GM12874 (cell line): ENCODE data around the gene HHIPL1.

Experiments used
- TF ChIP-seq, protein P1 (sequence below): IDR thresholded peaks from 2 replicates; pipeline ENCODE4 v1.5.1; 2011; ENCODE audit warnings: low read depth, mild to moderate bottlenecking, control low read depth, low read length, moderate library complexity; ENCODE audit not compliant: insufficient read depth

HHIPL1 gene

GRCh38 chr14:99600232-99600888 lies 44.6 kb upstream of the HHIPL1 start:
- TF ChIP-seq, protein P1, sequence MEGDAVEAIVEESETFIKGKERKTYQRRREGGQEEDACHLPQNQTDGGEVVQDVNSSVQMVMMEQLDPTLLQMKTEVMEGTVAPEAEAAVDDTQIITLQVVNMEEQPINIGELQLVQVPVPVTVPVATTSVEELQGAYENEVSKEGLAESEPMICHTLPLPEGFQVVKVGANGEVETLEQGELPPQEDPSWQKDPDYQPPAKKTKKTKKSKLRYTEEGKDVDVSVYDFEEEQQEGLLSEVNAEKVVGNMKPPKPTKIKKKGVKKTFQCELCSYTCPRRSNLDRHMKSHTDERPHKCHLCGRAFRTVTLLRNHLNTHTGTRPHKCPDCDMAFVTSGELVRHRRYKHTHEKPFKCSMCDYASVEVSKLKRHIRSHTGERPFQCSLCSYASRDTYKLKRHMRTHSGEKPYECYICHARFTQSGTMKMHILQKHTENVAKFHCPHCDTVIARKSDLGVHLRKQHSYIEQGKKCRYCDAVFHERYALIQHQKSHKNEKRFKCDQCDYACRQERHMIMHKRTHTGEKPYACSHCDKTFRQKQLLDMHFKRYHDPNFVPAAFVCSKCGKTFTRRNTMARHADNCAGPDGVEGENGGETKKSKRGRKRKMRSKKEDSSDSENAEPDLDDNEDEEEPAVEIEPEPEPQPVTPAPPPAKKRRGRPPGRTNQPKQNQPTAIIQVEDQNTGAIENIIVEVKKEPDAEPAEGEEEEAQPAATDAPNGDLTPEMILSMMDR, result no peak

DNA sequence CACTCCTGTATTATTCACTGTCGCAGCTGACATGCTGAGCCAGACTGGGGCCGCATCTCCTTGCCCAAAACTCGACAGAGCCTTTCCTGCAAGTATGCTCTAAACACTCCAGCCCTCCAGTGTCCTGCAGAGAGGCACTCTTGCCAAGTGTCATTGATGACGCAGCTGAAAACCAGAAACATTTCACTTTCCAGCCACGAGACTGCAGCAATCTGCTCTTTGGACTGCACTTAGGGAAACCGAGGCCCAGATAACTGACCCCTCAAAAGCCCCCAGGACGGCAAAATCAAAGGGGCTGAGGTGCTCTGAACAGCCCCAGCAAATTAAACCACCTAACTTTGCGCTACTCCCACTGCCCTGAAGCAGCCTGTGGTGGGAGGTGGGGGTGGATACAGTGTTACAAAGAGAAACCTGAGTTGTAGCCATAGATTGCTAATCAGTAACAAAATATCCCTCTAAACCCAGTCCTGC lies 43.5 kb upstream of the HHIPL1 start:
- TF ChIP-seq, protein P1, result no peak

GRCh38 chr14:99602054-99602787 lies 42.7 kb upstream of the HHIPL1 start:
- TF ChIP-seq, protein P1, result no peak

GRCh38 chr14:99602788-99603415 lies 42.0 kb upstream of the HHIPL1 start:
- TF ChIP-seq, protein P1, result no peak

DNA sequence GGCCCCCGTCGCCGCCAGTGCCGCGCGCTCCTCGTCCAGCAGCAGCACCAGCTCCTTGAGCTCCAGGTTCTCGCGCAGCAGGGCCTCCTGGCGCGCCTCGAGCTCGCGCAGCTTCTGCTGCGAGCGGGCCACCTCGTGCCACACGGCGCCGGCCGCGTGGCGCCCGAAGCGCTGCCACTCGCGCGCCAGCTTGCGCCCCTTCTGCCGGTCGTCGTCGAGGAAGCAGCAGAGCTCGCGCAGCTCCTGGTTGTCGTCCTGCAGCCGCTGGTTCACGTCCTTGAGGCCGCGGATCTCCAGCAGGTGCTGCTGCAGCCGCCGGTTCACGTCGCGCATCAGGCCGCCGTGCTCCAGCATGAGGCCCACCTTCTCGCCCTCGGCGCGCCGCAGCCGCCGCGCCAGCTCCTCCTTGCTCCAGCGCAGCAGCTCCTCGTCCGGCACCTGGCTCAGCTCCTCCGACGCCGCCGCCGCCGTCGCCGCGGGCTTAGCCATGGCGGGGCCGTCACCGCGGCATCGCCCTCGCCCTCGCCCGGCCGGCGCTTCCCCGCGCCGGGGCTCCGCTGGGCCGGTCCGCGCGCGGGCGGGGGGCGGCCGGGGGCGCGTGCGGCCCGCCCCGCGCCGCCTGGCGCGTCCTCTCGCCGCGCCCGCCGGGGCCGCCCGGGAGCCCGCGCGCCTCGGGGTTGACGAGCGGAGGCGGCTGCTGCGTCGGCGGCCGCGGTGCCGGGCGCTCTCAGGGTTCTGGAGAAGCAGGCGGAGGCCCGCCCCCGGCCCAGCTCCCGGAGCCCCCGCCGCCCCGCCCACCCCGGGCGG lies 41.3 kb upstream of the HHIPL1 start, which contains the start of gene CCDC85C:
Gene CCDC85C (minus strand): TSS at position 737 of the 807 bp plus-strand sequence. CDS start 248 bp downstream, at position 489.
- TF ChIP-seq, protein P1, result no peak

- TF ChIP-seq, protein P1, result no peak
Measured at GRCh38 chr14:99604278-99604765, 40.6 kb upstream of the HHIPL1 start.
